IPS-18c (cell line): ENCODE results near the gene TGFA.

Experiments used
- H3K4me3 ChIP-seq: 2 replicates; pipeline ENCODE4 v1.7.0; 2013; ENCODE audit warnings: low read depth, mild to moderate bottlenecking, low read length, moderate library complexity; ENCODE audit not compliant: insufficient read depth
- H3K9me3 ChIP-seq: one replicate; pipeline ENCODE4 v1.6.1; 2013; ENCODE audit warnings: mild to moderate bottlenecking, low read length, moderate library complexity; ENCODE audit not compliant: control insufficient read depth, insufficient read depth

The TGFA gene

GRCh38 chr2:70557171-70557838 lies 3.7 kb upstream of the TGFA start:
- Histone ChIP-seq H3K9me3 (no peaks in the 10 kb centered on the region), H3K4me3 (no peak overlapping the region)

GRCh38 chr2:70556608-70557007 lies 3.0 kb upstream of the TGFA start:
- Histone ChIP-seq H3K4me3 (no peak overlapping the region), H3K9me3 (no peaks in the 10 kb centered on the region)

DNA sequence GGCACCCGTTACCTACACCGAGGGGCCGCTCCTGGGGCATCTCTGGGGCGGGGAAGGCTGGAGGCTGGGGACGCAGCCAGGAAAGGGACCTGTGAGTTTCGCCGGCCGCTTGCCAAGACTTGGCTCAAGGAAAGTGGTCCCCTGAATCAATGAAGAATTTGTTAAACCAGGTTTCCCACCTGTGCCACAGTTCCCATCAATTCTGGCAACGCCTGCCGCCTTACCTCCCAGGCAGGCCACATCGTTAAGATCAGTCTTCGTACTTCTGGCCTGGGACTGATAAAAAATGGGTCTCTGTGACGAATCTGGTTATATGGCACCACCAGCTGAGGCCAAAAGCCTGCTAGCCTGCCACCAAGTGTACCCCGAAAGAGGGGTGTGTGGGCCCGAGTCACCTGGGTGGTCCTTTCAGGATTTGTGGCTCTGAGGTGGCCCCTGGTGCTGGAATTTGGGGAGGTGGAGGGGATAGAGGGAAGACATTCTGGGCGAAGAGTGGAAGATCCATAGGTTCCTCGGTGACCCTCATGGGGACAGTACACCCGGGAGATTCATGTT lies 789 bp upstream of the TGFA start:
- no peaks in the 10 kb centered on the region for H3K9me3 ChIP-seq
- peak overlapping the region; percentile 70 for H3K4me3 ChIP-seq

DNA sequence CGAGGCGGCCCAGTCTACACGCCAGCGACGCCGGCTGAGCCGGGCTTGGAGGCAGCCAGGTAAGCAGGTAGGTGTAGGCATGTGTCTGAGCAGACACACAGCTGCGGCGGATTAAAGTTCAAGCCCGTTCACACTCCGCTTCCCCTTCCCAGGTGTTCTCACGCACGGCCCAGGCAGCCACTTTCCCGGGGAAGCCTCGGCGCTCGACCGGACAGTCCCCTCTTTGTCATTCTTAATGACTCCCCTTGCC lies 367 bp downstream of the TGFA start:
- Histone ChIP-seq H3K4me3 (peak overlapping the region; percentile 70), H3K9me3 (no peaks in the 10 kb centered on the region)

GRCh38 chr2:70552501-70553333 lies 909 bp downstream of the TGFA start:
- H3K9me3 ChIP-seq, result no peaks in the 10 kb centered on the region
- peak overlapping the region; percentile 70 for H3K4me3 ChIP-seq

- Histone ChIP-seq H3K9me3 (no peaks in the 10 kb centered on the region), H3K4me3 (no peak overlapping the region)
Measured at GRCh38 chr2:70551167-70551566, 2.5 kb downstream of the TGFA start.

DNA sequence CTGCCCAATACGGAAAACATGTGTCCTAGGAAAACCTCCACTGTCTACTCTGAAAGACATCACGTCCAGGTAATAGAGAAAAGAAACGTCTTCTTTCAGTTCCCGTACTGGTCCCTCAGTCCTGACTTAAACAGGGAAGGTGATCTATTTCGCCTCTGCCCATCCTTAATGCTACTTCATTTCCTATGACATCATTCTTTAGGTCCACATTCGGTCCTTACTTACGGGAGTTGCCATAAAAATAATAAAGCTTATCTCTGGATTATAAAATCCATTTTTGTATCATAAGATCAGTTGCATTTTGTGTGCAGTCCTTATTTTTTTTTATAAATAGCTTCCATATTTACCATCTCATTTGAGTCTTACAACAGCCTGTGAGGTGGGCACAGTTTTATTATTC lies 3.7 kb downstream of the TGFA start:
- Histone ChIP-seq H3K4me3 (no peak overlapping the region), H3K9me3 (no peaks in the 10 kb centered on the region)

DNA sequence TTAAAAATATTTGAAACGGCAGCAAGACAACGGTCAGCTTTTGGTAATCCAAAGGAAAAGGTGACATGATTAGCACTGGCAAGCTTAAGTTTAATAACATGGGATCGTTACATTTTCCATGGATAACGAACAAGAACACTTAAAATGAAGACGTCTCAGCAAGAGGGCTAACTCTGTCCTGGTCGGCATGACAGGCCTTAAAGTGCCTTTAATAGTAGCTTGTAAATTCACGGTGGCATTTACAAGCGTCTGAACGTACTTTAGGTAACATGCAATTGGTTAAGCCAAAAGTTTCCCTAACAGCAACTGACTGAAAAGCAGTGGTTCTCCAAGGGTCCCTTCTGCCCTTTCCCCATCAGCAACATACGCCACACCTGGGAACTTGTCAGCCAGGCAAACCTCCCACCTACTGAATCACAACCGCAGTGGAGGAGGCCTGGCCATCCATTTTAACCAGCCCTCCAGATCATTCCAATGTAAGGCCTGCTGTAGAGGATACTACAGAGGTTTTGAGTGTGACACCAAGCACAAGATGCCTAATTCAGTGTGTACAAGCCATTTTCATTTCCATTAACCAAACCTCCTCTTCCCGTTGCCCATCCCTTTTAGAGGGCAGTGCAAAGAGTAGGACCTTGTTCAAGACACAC lies 4.4 kb downstream of the TGFA start:
- no peaks in the 10 kb centered on the region for H3K9me3 ChIP-seq
- no peak overlapping the region for H3K4me3 ChIP-seq

- Histone ChIP-seq H3K4me3 (no peak overlapping the region), H3K9me3 (no peaks in the 10 kb centered on the region)
Measured at GRCh38 chr2:70548233-70548632, 5.4 kb downstream of the TGFA start.

GRCh38 chr2:70546885-70547284 lies 6.7 kb downstream of the TGFA start:
- H3K9me3 ChIP-seq, result no peaks in the 10 kb centered on the region

DNA sequence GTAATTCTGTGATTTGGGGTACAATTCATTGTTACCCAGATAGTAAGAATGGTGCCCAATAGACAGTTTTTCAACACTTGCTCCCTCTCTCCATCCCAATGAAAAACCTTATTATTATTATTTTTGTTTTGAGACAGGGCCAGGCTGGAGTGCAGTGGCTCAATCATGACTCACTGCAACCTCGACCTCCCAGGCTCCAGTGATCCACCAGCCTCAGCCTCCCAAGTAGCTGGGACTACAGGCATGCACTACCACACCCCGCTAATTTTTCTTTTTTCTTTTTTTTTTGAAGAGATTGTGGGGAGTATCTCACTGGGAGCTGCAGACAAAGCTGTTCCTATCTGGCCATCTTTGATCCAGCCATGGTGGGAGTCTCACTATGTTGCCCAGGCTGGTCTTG lies 7.2 kb downstream of the TGFA start:
- no peaks in the 10 kb centered on the region for H3K9me3 ChIP-seq
- H3K4me3 ChIP-seq, result no peak overlapping the region

More at GRCh38 chr2:70546885-70547284, 6.7 kb downstream of the TGFA start:
- H3K4me3 ChIP-seq, result no peak overlapping the region

DNA sequence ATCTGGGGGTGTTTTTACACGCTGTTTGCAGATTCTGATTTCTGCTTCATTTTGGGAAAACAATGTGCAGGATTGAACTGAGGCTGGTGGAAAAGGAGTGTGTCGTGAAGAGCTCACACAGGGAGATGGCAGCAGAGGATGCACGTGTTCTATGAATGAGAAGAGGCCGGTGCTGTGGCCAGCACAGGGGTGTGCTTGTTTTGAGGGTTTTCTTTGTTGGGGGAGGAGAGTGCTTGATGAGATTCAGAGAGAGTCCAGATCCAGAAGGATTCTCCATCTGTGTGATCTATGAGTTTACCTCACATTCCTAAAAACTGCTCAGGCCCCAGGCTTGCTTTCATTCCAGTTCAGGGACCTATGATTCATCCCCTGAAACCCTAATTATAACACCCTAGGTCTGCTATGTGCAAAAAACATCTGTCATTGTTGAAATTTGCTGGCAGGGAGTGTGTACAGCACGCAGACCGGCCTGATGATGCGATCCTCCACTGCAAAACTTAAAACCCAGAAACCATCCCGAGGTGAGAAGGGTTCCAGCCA lies 12.1 kb downstream of the TGFA start:
- Histone ChIP-seq H3K9me3 (no peaks in the 10 kb centered on the region), H3K4me3 (no peak overlapping the region)

GRCh38 chr2:70537840-70538239 lies 15.8 kb downstream of the TGFA start:
- H3K4me3 ChIP-seq, result no peak overlapping the region
- no peaks in the 10 kb centered on the region for H3K9me3 ChIP-seq

DNA sequence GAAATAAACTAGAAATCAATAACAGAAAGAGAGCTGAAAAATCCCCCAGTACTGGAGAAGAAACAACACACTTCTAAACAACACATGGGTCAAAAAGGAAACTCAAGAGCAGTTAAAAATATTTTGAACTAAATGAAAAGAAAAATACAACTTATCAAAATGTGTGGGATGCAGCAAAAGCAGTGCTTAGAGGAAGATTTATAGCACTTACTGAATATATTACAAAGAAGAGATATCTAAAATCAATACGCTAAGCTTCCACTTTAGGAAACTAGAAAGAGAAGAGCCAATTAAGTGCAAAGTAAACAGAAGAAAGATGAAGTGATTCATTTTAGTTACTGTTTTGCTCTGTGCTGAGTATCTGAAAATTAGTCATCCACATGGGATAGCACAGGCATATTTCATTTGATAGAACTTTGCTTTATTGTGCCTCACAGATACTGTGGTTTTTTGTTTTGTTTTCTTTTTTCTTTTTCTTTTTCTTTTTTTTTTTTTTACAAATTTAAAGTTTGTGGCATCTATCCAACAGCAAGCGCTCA lies 17.0 kb downstream of the TGFA start:
- no peaks in the 10 kb centered on the region for H3K9me3 ChIP-seq
- no peak overlapping the region for H3K4me3 ChIP-seq

DNA sequence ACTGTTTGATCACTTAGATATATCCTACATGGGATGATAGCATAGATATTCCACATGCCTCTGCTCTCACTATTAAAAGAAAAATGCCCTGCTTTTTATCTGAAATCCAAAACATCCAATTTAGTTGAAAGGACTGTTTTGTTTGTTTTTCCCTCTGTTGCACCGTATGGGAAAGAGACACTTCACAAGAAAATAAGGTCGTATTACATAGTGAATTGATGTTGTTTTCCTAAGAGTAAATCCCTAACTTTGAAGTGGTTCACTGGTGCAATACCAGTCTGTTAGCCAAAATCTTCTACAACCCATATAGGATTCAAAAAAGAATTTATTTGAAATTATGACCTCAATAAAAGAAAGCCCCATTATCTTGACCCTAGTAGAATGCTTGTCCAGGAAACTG lies 18.1 kb downstream of the TGFA start:
- Histone ChIP-seq H3K4me3 (no peak overlapping the region), H3K9me3 (no peaks in the 10 kb centered on the region)

DNA sequence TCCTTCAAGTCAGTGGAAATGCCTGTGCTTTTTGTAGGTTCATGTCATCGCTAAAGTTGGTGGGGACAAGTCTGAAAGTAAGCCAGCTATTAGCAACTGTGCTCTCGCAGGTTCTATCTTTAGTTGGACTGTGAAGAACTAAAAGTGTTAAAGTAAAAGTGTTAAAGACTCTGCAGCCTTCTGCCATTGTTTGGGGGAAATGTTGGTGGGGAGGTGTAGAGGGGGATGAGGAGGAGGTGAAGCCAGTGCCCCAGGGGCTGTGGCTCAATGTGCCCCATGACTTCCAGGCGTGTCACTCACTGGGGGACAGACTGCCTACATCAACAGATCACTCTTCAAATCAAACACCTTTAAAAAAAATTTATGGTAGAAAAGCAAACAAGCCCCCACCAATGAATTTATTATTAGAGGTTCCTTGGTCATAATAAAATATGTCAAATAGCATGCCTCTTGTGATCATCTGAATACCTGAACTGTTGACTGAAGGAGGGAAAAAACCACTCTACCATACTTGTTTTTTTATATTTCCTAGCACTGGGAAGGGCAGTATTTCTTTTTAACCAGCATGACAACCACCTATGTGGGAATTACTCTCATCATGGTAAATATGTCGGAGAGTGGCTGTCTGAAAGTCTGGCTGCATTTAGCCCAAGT lies 19.3 kb downstream of the TGFA start:
- Histone ChIP-seq H3K9me3 (no peaks in the 10 kb centered on the region), H3K4me3 (no peak overlapping the region)

- Histone ChIP-seq H3K9me3 (no peaks in the 10 kb centered on the region), H3K4me3 (no peak overlapping the region)
Measured at GRCh38 chr2:70532244-70532935, 21.2 kb downstream of the TGFA start.
